DLD1 (cell line): ENCODE results near the gene SPACA7.

Experiments
- in situ Hi-C: cut with HindIII; loops from 2 replicates; pipeline ENCODE4 v1.10.0; 2017; ENCODE audit warnings: low sequenced_read_pairs

The SPACA7 gene

DNA sequence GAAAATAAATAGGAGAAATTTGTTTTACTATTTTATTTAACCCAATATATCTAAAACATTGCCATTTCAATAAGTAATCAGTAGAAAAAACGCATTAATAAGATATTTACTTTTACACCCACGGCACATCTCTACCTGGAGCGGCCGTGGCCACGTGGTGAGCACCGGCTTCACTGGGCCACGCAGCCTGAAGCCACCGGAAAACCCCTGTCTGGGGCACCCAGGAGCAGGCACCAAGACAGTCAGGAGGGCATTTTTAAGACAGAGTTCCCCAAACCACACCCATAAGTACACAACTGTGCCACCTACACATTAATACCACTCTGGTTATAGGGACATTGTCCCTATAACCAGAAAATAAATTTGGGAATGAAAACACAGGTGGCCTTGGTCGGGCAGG is 80.9 kb downstream of the SPACA7 start:
- in situ Hi-C loops: no loop called here

GRCh38 chr13:112457485-112457884 is 81.3 kb downstream of the SPACA7 start:
- in situ Hi-C loops: no loop called here

GRCh38 chr13:112462408-112462807 is 86.3 kb downstream of the SPACA7 start:
- in situ Hi-C loops: no loop called here

- in situ Hi-C loops: no loop called here
Observed at GRCh38 chr13:112464720-112465119, 88.6 kb downstream of the SPACA7 start.

- in situ Hi-C loops: no loop called here
Observed at GRCh38 chr13:112465251-112466131, 89.3 kb downstream of the SPACA7 start.

DNA sequence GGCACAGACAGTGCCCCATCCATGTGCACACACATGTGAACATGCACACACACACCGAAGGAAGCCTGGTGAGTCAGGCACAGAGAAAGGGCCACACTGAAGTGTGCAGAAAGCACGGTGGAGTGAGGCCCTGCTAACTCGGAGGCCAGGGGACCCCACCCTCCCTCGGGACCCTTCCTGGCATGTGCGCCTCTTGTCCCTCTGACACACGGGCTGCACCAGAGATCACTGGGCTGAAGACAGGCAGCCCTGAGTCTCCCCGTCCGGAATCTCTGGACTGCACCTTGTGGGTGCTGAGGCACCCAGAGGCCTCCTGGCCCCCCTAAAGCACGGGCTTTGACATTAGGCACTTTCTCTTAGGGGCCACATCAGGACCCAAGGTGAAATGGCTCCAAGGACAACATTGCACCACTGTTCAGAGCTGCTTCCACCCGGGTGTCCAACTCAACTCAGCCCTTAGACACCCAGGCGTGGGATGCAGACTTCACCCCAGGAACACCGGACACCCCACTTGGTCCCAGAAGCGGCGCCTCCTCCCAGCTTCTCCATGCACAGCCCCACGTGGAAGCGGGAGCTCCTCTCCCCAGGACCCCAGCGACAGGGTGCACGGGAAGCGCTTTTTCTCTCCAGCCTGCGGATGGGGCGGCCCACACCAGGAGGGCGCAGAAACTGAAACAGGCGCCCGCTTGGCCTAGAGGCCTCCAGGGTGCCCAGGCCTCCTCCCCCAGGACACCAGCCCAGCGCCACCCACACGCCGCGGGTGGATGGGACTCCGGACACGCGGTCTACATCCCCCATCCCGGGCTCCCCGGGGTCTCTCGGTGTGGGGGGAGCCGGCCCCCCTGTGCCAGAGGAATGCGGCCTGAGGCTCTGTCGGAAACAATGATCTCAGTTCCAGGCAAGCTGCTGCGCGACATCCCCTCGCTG is 90.2 kb downstream of the SPACA7 start:
- in situ Hi-C loops: no loop called here

- in situ Hi-C loops: no loop called here
Observed at GRCh38 chr13:112467236-112467635, 91.1 kb downstream of the SPACA7 start.

DNA sequence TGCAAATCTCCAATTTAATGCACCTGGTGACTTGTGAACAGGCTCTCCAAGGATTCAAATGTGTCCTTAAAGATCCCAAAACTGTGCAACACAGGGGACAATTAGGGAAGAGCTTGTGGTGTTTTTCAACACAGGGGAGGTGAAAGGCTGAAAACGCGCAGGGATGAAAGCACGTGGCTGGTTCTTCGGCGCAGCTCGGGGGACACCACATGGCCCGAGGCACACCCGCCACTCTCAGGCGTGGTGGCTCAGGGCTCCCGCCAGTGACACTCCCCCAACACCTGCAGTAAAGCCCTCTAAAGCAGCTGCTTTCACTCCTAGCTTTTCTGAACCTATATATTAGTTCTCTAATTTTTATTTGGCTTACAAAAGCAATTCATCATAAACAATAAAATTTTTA is 91.9 kb downstream of the SPACA7 start:
- in situ Hi-C loops: no loop called here

- in situ Hi-C loops: no loop called here
Observed at GRCh38 chr13:112469071-112469745, 93.1 kb downstream of the SPACA7 start.

- in situ Hi-C loops: no loop called here
Observed at GRCh38 chr13:112473818-112474217, 97.7 kb downstream of the SPACA7 start.

DNA sequence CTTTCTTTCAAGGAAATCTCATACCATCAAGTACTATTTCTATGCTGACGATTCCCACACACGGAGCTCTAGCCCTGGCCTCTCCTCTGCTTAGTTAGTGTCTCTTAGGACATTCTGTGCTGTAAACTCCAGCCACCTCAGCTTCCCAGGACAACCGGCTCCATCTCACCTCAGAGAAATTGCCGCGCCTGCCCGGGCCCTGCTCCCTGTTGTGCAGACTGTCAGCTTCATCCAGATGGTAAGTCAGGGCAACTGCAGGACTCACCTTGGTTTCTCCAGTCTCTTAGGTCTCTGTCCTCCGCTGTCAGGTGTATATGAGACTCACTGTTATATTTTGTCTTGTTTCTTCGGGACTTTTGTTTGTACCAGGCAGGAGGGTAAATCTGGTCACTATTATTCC is 98.7 kb downstream of the SPACA7 start:
- in situ Hi-C loops: no loop called here

GRCh38 chr13:112475889-112476288 is 99.7 kb downstream of the SPACA7 start:
- in situ Hi-C loops: no loop called here

- in situ Hi-C loops: no loop called here
Observed at GRCh38 chr13:112477070-112477619, 101.0 kb downstream of the SPACA7 start.

- in situ Hi-C loops: no loop called here
Observed at GRCh38 chr13:112479389-112479788, 103.2 kb downstream of the SPACA7 start.

GRCh38 chr13:112481458-112481857 is 105.3 kb downstream of the SPACA7 start:
- in situ Hi-C loops: no loop called here

- in situ Hi-C loops: no loop called here
Observed at GRCh38 chr13:112483299-112483698, 107.1 kb downstream of the SPACA7 start.
